Measurements from ENCODE around the gene CLEC2A.

DNA sequence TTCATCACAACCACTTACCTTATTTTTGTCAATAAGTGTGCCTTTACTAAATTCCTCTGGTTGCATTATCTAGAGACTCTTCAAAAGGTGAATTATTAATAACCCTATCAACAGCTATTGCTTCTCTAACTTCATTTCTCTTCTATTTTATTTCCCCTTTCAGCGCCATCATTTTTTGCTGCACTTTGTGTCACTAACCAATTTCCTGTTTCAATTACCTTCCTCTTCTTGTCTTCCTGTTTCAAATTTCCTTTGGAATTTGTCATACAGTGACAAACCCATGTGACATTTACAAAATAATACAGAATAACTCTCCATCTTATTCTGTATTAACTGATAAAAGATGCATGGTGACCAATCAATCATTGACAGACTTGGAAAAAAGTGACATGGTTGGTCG is 12.2 kb upstream of the CLEC2A start:
- TF ChIP-seq RFX5 (IDR thresholded peaks at IDR 0.05; ENCODE audit: low read depth, low read length) (no peak), ZNF586 (CRISPR knock-in tag; conservative IDR thresholded peaks at IDR 0.05) (no peak), IRF2 (CRISPR knock-in tag; IDR thresholded peaks at IDR 0.05) (no peak), ESRRA (IDR thresholded peaks at IDR 0.05; ENCODE audit: borderline replicate concordance, low read depth) (no peak), SRSF9 (IDR thresholded peaks at IDR 0.05; ENCODE audit: borderline replicate concordance, low read depth, low read length) (no peak), GABPB1 (CRISPR knock-in tag; IDR thresholded peaks at IDR 0.05) (no peak), WHSC1 (IDR thresholded peaks at IDR 0.05; ENCODE audit: low read length) (no peak), SP2 (IDR thresholded peaks at IDR 0.05; ENCODE audit: extremely low read depth, low read depth, low read length, poor library complexity, severe bottlenecking) (no peak), TCFL5 (CRISPR knock-in tag; conservative IDR thresholded peaks at IDR 0.05) (no peak), PHF8 (IDR thresholded peaks at IDR 0.05; ENCODE audit: borderline replicate concordance, low read length) (no peak), POLR2AphosphoS5 (IDR thresholded peaks at IDR 0.05; ENCODE audit: control insufficient read depth, insufficient read depth, low read depth, low read length) (no peak)
- TF ChIP-seq, protein P1, sequence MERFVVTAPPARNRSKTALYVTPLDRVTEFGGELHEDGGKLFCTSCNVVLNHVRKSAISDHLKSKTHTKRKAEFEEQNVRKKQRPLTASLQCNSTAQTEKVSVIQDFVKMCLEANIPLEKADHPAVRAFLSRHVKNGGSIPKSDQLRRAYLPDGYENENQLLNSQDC (CRISPR knock-in tag; IDR thresholded peaks at IDR 0.05) = no peak
- TF ChIP-seq, protein P2, sequence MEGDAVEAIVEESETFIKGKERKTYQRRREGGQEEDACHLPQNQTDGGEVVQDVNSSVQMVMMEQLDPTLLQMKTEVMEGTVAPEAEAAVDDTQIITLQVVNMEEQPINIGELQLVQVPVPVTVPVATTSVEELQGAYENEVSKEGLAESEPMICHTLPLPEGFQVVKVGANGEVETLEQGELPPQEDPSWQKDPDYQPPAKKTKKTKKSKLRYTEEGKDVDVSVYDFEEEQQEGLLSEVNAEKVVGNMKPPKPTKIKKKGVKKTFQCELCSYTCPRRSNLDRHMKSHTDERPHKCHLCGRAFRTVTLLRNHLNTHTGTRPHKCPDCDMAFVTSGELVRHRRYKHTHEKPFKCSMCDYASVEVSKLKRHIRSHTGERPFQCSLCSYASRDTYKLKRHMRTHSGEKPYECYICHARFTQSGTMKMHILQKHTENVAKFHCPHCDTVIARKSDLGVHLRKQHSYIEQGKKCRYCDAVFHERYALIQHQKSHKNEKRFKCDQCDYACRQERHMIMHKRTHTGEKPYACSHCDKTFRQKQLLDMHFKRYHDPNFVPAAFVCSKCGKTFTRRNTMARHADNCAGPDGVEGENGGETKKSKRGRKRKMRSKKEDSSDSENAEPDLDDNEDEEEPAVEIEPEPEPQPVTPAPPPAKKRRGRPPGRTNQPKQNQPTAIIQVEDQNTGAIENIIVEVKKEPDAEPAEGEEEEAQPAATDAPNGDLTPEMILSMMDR (IDR thresholded peaks at IDR 0.05 in 2 of 3, conservative IDR thresholded peaks at IDR 0.05 in 1 of 3; ENCODE audit: insufficient read depth in 2 of 3, low read depth in 1 of 3, low read length in 3 of 3) = no peak
- TF ChIP-seq, protein P3, sequence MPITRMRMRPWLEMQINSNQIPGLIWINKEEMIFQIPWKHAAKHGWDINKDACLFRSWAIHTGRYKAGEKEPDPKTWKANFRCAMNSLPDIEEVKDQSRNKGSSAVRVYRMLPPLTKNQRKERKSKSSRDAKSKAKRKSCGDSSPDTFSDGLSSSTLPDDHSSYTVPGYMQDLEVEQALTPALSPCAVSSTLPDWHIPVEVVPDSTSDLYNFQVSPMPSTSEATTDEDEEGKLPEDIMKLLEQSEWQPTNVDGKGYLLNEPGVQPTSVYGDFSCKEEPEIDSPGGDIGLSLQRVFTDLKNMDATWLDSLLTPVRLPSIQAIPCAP (CRISPR knock-in tag; IDR thresholded peaks at IDR 0.05; ENCODE audit: borderline replicate concordance) = no peak
